Panc1 (cell line): ENCODE data around the gene IP6K1. TPM values are rescaled to one million over a fixed set of nuclear protein-coding genes. Genes with fewer than 3 reads are reported as not detected.

Experiments used
- ATAC-seq: fragments of 200-7000 bp; cut with Tn5 transposase; 2 replicates; pipeline ENCODE4 v1.9.1; 2020; ENCODE audit warnings: mild to moderate bottlenecking, moderate library complexity
- BruUV-seq: library from RNA; stranded (reverse); fragments of 400-500 nt; replicated peaks from 2 replicates; lab custom pipeline; 2021; lab: Mats Ljungman, UMichigan
- CTCF ChIA-PET: fragments of 300-600 bp; sonication (Branson Sonifier 250); formaldehyde crosslinking; loops from one replicate; lab custom pipeline; 2022; ENCODE audit warnings: antibody characterized with exemption; lab: Charles Lee
- POLR2A ChIA-PET: fragments of 300-600 bp; sonication (Branson Sonifier 250); formaldehyde crosslinking; loops from one replicate; lab custom pipeline; 2022; ENCODE audit warnings: antibody characterized with exemption; lab: Charles Lee
- DNase-seq: peaks from one replicate; pipeline ENCODE4 v3.0.0-alpha.2; 2010; ENCODE audit warnings: low read depth, low spot score
- H3K27ac ChIP-seq: 2 replicates; pipeline ENCODE4 v1.5.1; 2011; ENCODE audit warnings: mild to moderate bottlenecking, low read length, inconsistent platforms
- H3K27me3 ChIP-seq: fragments of 200-500 bp; sonication (Bioruptor generic); 2 replicates; pipeline ENCODE4 v1.6.0; 2014; ENCODE audit warnings: low read length, inconsistent platforms; ENCODE audit not compliant: control insufficient read depth, insufficient read depth
- H3K36me3 ChIP-seq: fragments of 200-500 bp; sonication (Bioruptor generic); 2 replicates; pipeline ENCODE4 v1.5.1; 2014; ENCODE audit warnings: inconsistent platforms, mild to moderate bottlenecking, low read length, moderate library complexity; ENCODE audit not compliant: control insufficient read depth, insufficient read depth
- H3K4me1 ChIP-seq: 2 replicates; pipeline ENCODE4 v1.5.1; 2011; ENCODE audit warnings: inconsistent platforms, mild to moderate bottlenecking, low read length, moderate library complexity; ENCODE audit not compliant: control insufficient read depth, insufficient read depth
- H3K4me3 ChIP-seq, 2 experiments: 2 replicates each; pipeline ENCODE4 v1.5.1; 2011 to 2012; ENCODE audit warnings: low read depth in 2 of 2, low read length in 2 of 2, mild to moderate bottlenecking in 2 of 2, inconsistent platforms in 1 of 2, moderate library complexity in 1 of 2
- H3K9me3 ChIP-seq: fragments of 200-500 bp; sonication (Bioruptor generic); 2 replicates; pipeline ENCODE4 v1.5.1; 2014; ENCODE audit warnings: low read depth, mild to moderate bottlenecking, inconsistent platforms, low read length, moderate library complexity; ENCODE audit not compliant: control insufficient read depth, insufficient read depth
- CTCF ChIP-seq: fragments of 450-650 bp; IDR thresholded peaks from 2 replicates; pipeline ENCODE4 v1.5.1; 2017; ENCODE audit warnings: mild to moderate bottlenecking
- POLR2AphosphoS5 ChIP-seq: IDR thresholded peaks from 2 replicates; pipeline ENCODE4 v1.6.1; 2012; ENCODE audit warnings: mild to moderate bottlenecking, low read depth, low read length, moderate library complexity
- REST ChIP-seq, 2 experiments: IDR thresholded peaks; 2 replicates each; pipeline ENCODE4 v1.6.1; 2011 to 2012; ENCODE audit warnings: low read depth in 2 of 2, control low read depth in 1 of 2, low read length in 1 of 2, mild to moderate bottlenecking in 1 of 2, moderate library complexity in 1 of 2; ENCODE audit not compliant: insufficient read depth in 1 of 2
- SIN3A ChIP-seq: IDR thresholded peaks from 2 replicates; pipeline ENCODE4 v1.6.1; 2012; ENCODE audit warnings: low read depth, mild to moderate bottlenecking, low read length, moderate library complexity, borderline replicate concordance; ENCODE audit not compliant: insufficient read depth
- TCF7L2 ChIP-seq: IDR thresholded peaks from 2 replicates; pipeline ENCODE4 v1.6.1; 2011; ENCODE audit warnings: mild to moderate bottlenecking, low read depth, low read length, inconsistent platforms
- in situ Hi-C: cut with HindIII; loops from 2 replicates; pipeline ENCODE4 v1.10.0; 2016; ENCODE audit warnings: low sequenced_read_pairs, low pct_unique_long_range_greater_than_20kb
- intact Hi-C: fragments of 100-400 bp; cut with micrococcal nuclease; formaldehyde crosslinking; loops from one replicate; pipeline ENCODE4 v1.10.0; 2022; ENCODE audit not compliant: unreplicated experiment
- total RNA-seq: library from RNA; stranded (reverse); gene quantifications from one replicate; pipeline ENCODE4 v1.2.1, GENCODE V29; 2021; ENCODE audit not compliant: unreplicated experiment

The IP6K1 gene
- total RNA-seq, 1 experiment from 2014 or later = 39.8 TPM

GRCh38 chr3:49681232-49681522 lies 105.2 kb downstream of the IP6K1 start:
- ChIA-PET CTCF (no interaction called here), POLR2A (no interaction called here)
- Histone ChIP-seq H3K36me3 (no peaks in the 10 kb centered on the region), H3K27ac (no peak overlapping the region), H3K4me3 (no peak overlapping the region), H3K4me1 (no peaks in the 10 kb centered on the region), H3K27me3 (no peaks in the 10 kb centered on the region), H3K9me3 (no peaks in the 10 kb centered on the region)
- TF ChIP-seq SIN3A (no peak), REST (IDR thresholded peaks at IDR 0.05; ENCODE audit: insufficient read depth in 1 of 2, low read depth in 2 of 2, low read length in 1 of 2) (no peak), CTCF (no peak), TCF7L2 (no peak), POLR2AphosphoS5 (no peak)
- in situ Hi-C loops (no loop called here), intact Hi-C loops (no loop called here)
- no TSS peak for BruUV-seq
- DNase-seq = no peak
- ATAC-seq = no peak

GRCh38 chr3:49680493-49681231 lies 105.7 kb downstream of the IP6K1 start:
- Histone ChIP-seq H3K4me1 (no peaks in the 10 kb centered on the region), H3K36me3 (peaks cover under 1% of the 10 kb centered on the region; the same call in 1 of the 2 replicates), H3K4me3 (no peak overlapping the region), H3K9me3 (no peaks in the 10 kb centered on the region), H3K27ac (no peak overlapping the region), H3K27me3 (no peaks in the 10 kb centered on the region)
- no peak for DNase-seq
- BruUV-seq = no TSS peak
- no peak for TF ChIP-seq SIN3A
- no peak for TF ChIP-seq POLR2AphosphoS5
- no peak for TF ChIP-seq TCF7L2
- TF ChIP-seq REST (IDR thresholded peaks at IDR 0.05; ENCODE audit: insufficient read depth in 1 of 2, low read depth in 2 of 2, low read length in 1 of 2) = no peak
- TF ChIP-seq CTCF = no peak
- POLR2A ChIA-PET = no interaction called here
- ATAC-seq = no peak
- intact Hi-C loops = no loop called here
- CTCF ChIA-PET = no interaction called here
- in situ Hi-C loops = no loop called here
